Endothelial cell of umbilical vein (primary cell): ENCODE measurements around the gene MAGEC1. TPM values are rescaled to one million over a fixed set of nuclear protein-coding genes. Genes with fewer than 3 reads are reported as not detected.

Experiments
- BruUV-seq: library from RNA; stranded (reverse); fragments of 400-500 nt; replicated peaks from 2 replicates; lab custom pipeline; 2021; lab: Mats Ljungman, UMichigan
- CTCF ChIA-PET: fragments of 300-600, 350-600 bp; sonication (Branson Sonifier 250); formaldehyde crosslinking; loops from one replicate; lab custom pipeline; 2021; ENCODE audit warnings: antibody characterized with exemption, inconsistent platforms; lab: Charles Lee
- POLR2A ChIA-PET: fragments of 300-600, 350-600 bp; sonication (Branson Sonifier 250); formaldehyde crosslinking; loops from one replicate; lab custom pipeline; 2021; ENCODE audit warnings: antibody characterized with exemption, inconsistent platforms; lab: Charles Lee
- DNase-seq: peaks from one replicate; pipeline ENCODE4 v3.0.0-alpha.2; 2011; ENCODE audit warnings: low read depth, low spot score
- FAIRE-seq: peaks from 2 replicates; lab custom pipeline; 2011; peaks lifted over from hg19 to GRCh38; lab: Jason Lieb, UNC
- H2AFZ ChIP-seq: 2 replicates; pipeline ENCODE4 v1.6.0; 2012; ENCODE audit warnings: low read depth, low read length, control low read depth, inconsistent platforms
- H3K27ac ChIP-seq: 2 replicates; pipeline ENCODE4 v1.5.1; 2011; ENCODE audit warnings: low read depth, mild to moderate bottlenecking, control low read depth, low read length, moderate library complexity; ENCODE audit not compliant: insufficient read depth
- H3K27me3 ChIP-seq, 2 experiments: 2 replicates each; pipeline versions ENCODE4 v1.6.0 to v1.6.1; 2011; ENCODE audit warnings: low read length in 2 of 2, mixed read lengths in 1 of 2; ENCODE audit not compliant: control insufficient read depth in 2 of 2, insufficient read depth in 2 of 2
- H3K36me3 ChIP-seq, 2 experiments: 2 replicates in 1 of 2; 3 replicates in 1 of 2; pipeline ENCODE4 v1.5.1; 2011; ENCODE audit warnings: low read length in 2 of 2, mild to moderate bottlenecking in 1 of 2, moderate library complexity in 1 of 2; ENCODE audit not compliant: control insufficient read depth in 2 of 2, insufficient read depth in 2 of 2; ENCODE audit errors: extremely low read depth in 1 of 2
- H3K4me1 ChIP-seq: 3 replicates; pipeline ENCODE4 v1.5.1; 2011; ENCODE audit warnings: mild to moderate bottlenecking, low read length; ENCODE audit not compliant: control insufficient read depth, insufficient read depth; ENCODE audit errors: extremely low read depth
- H3K4me2 ChIP-seq: 2 replicates; pipeline ENCODE4 v1.6.1; 2011; ENCODE audit warnings: low read length, control low read depth, mixed read lengths; ENCODE audit not compliant: insufficient read depth
- H3K4me3 ChIP-seq, 3 experiments: fragments of 200-600 bp in 1 of 3; sonication (generic), shearing (Covaris generic) in 1 of 3; replicated peaks in 1 of 3; 2 replicates each; pipeline ENCODE4 v1.5.1; 2011 to 2016; ENCODE audit warnings: control low read depth in 3 of 3, low read length in 3 of 3, mild to moderate bottlenecking in 2 of 3, inconsistent platforms in 1 of 3, low read depth in 1 of 3, moderate library complexity in 1 of 3; ENCODE audit not compliant: insufficient read depth in 1 of 3
- H3K79me2 ChIP-seq: 2 replicates; pipeline ENCODE4 v1.6.0; 2012; ENCODE audit warnings: low read length, inconsistent platforms; ENCODE audit not compliant: control insufficient read depth, insufficient read depth
- H3K9ac ChIP-seq: replicated peaks from 2 replicates; pipeline ENCODE3; 2011; ENCODE audit warnings: low read length, control low read depth; ENCODE audit not compliant: insufficient read depth; ENCODE audit errors: extremely low read depth
- H3K9me1 ChIP-seq: replicated peaks from 3 replicates; pipeline ENCODE4 v1.6.0; 2011; ENCODE audit warnings: mild to moderate bottlenecking, low read length; ENCODE audit not compliant: control insufficient read depth, insufficient read depth; ENCODE audit errors: extremely low read depth
- H3K9me3 ChIP-seq: replicated peaks from 2 replicates; pipeline ENCODE4 v1.5.1; 2012; ENCODE audit warnings: low read length, inconsistent platforms; ENCODE audit not compliant: control insufficient read depth, insufficient read depth
- H4K20me1 ChIP-seq: replicated peaks from 2 replicates; pipeline ENCODE3; 2011; ENCODE audit warnings: mild to moderate bottlenecking, low read length; ENCODE audit not compliant: control insufficient read depth, insufficient read depth; ENCODE audit errors: extremely low read depth
- EZH2 ChIP-seq: IDR thresholded peaks from 2 replicates; pipeline ENCODE4 v1.6.1; 2012; ENCODE audit warnings: borderline replicate concordance, low read depth, mild to moderate bottlenecking, moderate library complexity, low read length, inconsistent platforms; ENCODE audit not compliant: severe bottlenecking
- FOS ChIP-seq: IDR thresholded peaks from 2 replicates; pipeline ENCODE4 v1.6.1; 2011; ENCODE audit warnings: mild to moderate bottlenecking, low read length, moderate library complexity, borderline replicate concordance; ENCODE audit not compliant: insufficient read depth
- GATA2 ChIP-seq: IDR thresholded peaks from 2 replicates; pipeline ENCODE4 v1.7.0; 2011; ENCODE audit warnings: low read depth, mild to moderate bottlenecking, moderate library complexity, mixed read lengths, low read length; ENCODE audit not compliant: insufficient read length, insufficient read depth
- JUN ChIP-seq: IDR thresholded peaks from 2 replicates; pipeline ENCODE4 v1.6.1; 2011; ENCODE audit warnings: borderline replicate concordance, low read depth; ENCODE audit not compliant: insufficient read length, insufficient read depth
- MAX ChIP-seq: IDR thresholded peaks from 2 replicates; pipeline ENCODE4 v1.6.1; 2011; ENCODE audit not compliant: insufficient read depth, insufficient read length
- MYC ChIP-seq: IDR thresholded peaks from one replicate; pipeline ENCODE4 v1.6.1; 2011; ENCODE audit warnings: mild to moderate bottlenecking, low read depth, low read length
- POLR2A ChIP-seq: IDR thresholded peaks from 2 replicates; pipeline ENCODE4 v1.6.1; 2012; ENCODE audit warnings: low read depth, mild to moderate bottlenecking, control low read depth, low read length
- POLR2AphosphoS5 ChIP-seq: IDR thresholded peaks from 2 replicates; pipeline ENCODE4 v1.6.1; 2012; ENCODE audit warnings: low read depth, mild to moderate bottlenecking, control low read depth, low read length, moderate library complexity; ENCODE audit not compliant: insufficient read depth
- dilution Hi-C: fragments of 300-500 bp; cut with MboI; formaldehyde crosslinking; loops from one replicate; pipeline ENCODE4 v1.15.0; 2019; ENCODE audit warnings: low sequenced_read_pairs; ENCODE audit not compliant: extremely low pct_ligation_motif_present
- intact Hi-C: fragments of 100-400 bp; cut with micrococcal nuclease; formaldehyde crosslinking; loops from one replicate; pipeline ENCODE4 v1.10.0; 2022
- polyA plus RNA-seq, 4 experiments: library from polyadenylated mRNA; depleted of rRNA in 3 of 4; stranded (reverse) in 3 of 4; unstranded in 1 of 4; fragments of >200 nt; gene quantifications; 2 replicates each; pipeline versions ENCODE4 v1.2.1 to v1.2.3, GENCODE V29; 2011 to 2012; ENCODE audit warnings: missing spikeins in 1 of 4
- total RNA-seq: library from RNA; stranded (reverse); gene quantifications from 2 replicates; pipeline ENCODE4 v1.2.3, GENCODE V29; 2021
- TF ChIP-seq, protein P1 (sequence below), 2 donors: IDR thresholded peaks; 1 replicate in 1 of 2; 2 replicates in 1 of 2; pipeline ENCODE4 v1.5.1; 2011; ENCODE audit warnings: low read length in 2 of 2, mild to moderate bottlenecking in 2 of 2, moderate library complexity in 2 of 2, control low read depth in 1 of 2, inconsistent platforms in 1 of 2, low read depth in 1 of 2; ENCODE audit not compliant: insufficient read depth in 1 of 2; ENCODE audit errors: extremely low read depth in 1 of 2

MAGEC1 gene
- total and polyA plus RNA-seq, 2 donors (not counting 3 experiments of a cell fraction or from before 2014, with no cell fraction given), result not detected

- CTCF ChIA-PET, result no interaction called here
These were observed 48.9 kb downstream of the MAGEC1 start for GRCh38 chrX:141952603-141953002.

More at GRCh38 chrX:141952603-141953002, 48.9 kb downstream of the MAGEC1 start:
- H3K9ac ChIP-seq, result no peak overlapping the region
- no TSS peak for BruUV-seq
- FAIRE-seq, result no peak
- dilution Hi-C loops (no loop called here), intact Hi-C loops (no loop called here)
- H3K27me3 ChIP-seq, result no peaks in the 10 kb centered on the region
- no peaks in the 10 kb centered on the region for H3K79me2 ChIP-seq
- POLR2A ChIA-PET, result no interaction called here
- H3K36me3 ChIP-seq, result no peaks in the 10 kb centered on the region
- no peak overlapping the region for H3K27ac ChIP-seq
- no peak overlapping the region for H3K4me3 ChIP-seq
- no peak overlapping the region for H2AFZ ChIP-seq
- no peaks in the 10 kb centered on the region for H3K9me1 ChIP-seq
- H4K20me1 ChIP-seq, result no peaks in the 10 kb centered on the region
- no peak overlapping the region for H3K4me2 ChIP-seq
- H3K4me1 ChIP-seq, result no peaks in the 10 kb centered on the region
- TF ChIP-seq, protein P1, sequence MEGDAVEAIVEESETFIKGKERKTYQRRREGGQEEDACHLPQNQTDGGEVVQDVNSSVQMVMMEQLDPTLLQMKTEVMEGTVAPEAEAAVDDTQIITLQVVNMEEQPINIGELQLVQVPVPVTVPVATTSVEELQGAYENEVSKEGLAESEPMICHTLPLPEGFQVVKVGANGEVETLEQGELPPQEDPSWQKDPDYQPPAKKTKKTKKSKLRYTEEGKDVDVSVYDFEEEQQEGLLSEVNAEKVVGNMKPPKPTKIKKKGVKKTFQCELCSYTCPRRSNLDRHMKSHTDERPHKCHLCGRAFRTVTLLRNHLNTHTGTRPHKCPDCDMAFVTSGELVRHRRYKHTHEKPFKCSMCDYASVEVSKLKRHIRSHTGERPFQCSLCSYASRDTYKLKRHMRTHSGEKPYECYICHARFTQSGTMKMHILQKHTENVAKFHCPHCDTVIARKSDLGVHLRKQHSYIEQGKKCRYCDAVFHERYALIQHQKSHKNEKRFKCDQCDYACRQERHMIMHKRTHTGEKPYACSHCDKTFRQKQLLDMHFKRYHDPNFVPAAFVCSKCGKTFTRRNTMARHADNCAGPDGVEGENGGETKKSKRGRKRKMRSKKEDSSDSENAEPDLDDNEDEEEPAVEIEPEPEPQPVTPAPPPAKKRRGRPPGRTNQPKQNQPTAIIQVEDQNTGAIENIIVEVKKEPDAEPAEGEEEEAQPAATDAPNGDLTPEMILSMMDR (IDR thresholded peaks at IDR 0.05; ENCODE audit: extremely low read depth in 1 of 2, insufficient read depth in 1 of 2, low read depth in 1 of 2, low read length in 2 of 2), result no peak
- TF ChIP-seq MAX, result no peak
- no peak for TF ChIP-seq EZH2
- no peak for TF ChIP-seq JUN
- no peak for TF ChIP-seq POLR2A
- TF ChIP-seq MYC, result no peak
- no peak for TF ChIP-seq FOS
- TF ChIP-seq GATA2, result no peak
- TF ChIP-seq POLR2AphosphoS5, result no peak
- no peak for DNase-seq
- H3K9me3 ChIP-seq, result no peaks in the 10 kb centered on the region
